GM19463 (cell line): ENCODE measurements around the gene GSTK1.

Source experiments
- ATAC-seq: cut with Tn5 transposase; IDR thresholded peaks from one replicate; pipeline ENCODE4 v1.9.1; 2021; ENCODE audit warnings: mild to moderate bottlenecking, moderate library complexity; ENCODE audit not compliant: unreplicated experiment

The GSTK1 gene

GRCh38 chr7:143290293-143290692, 27.1 kb downstream of the GSTK1 start:
- no peak for ATAC-seq

GRCh38 chr7:143292876-143293275, 29.6 kb downstream of the GSTK1 start:
- no peak for ATAC-seq

- ATAC-seq, result no peak
Observed at GRCh38 chr7:143295870-143296269, 32.6 kb downstream of the GSTK1 start.

GRCh38 chr7:143296686-143297085, 33.4 kb downstream of the GSTK1 start:
- no peak for ATAC-seq

GRCh38 chr7:143299346-143299745, 36.1 kb downstream of the GSTK1 start:
- ATAC-seq, result no peak

GRCh38 chr7:143299840-143300239, 36.6 kb downstream of the GSTK1 start:
- ATAC-seq, result peak; percentile 77

- ATAC-seq, result no peak
Observed at GRCh38 chr7:143300959-143301935, 38.0 kb downstream of the GSTK1 start.

- no peak for ATAC-seq
Observed at GRCh38 chr7:143303733-143304132, 40.5 kb downstream of the GSTK1 start.

- no peak for ATAC-seq
Observed at GRCh38 chr7:143304938-143305337, 41.7 kb downstream of the GSTK1 start.

GRCh38 chr7:143305423-143306070, 42.3 kb downstream of the GSTK1 start:
- ATAC-seq, result no peak

GRCh38 chr7:143308632-143309031, 45.4 kb downstream of the GSTK1 start:
- ATAC-seq, result no peak

- no peak for ATAC-seq
Observed at GRCh38 chr7:143314127-143314526, 50.9 kb downstream of the GSTK1 start.

- ATAC-seq, result no peak
Observed at GRCh38 chr7:143315776-143316175, 52.5 kb downstream of the GSTK1 start, which contains the start of gene CLCN1. Gene CLCN1, plus strand, starts transcription at chr7:143316111. Its CDS starts 102 bp downstream, at chr7:143316213.

- no peak for ATAC-seq
Observed at GRCh38 chr7:143316492-143316891, 53.3 kb downstream of the GSTK1 start.

GRCh38 chr7:143318661-143319060, 55.4 kb downstream of the GSTK1 start:
- no peak for ATAC-seq
